Measurements from ENCODE around the gene KCNA5. TPM values are rescaled to one million over a fixed set of nuclear protein-coding genes. Genes with fewer than 3 reads are reported as not detected.

KCNA5 gene
- total RNA-seq, 2 donors from 2014 or later, result 0.68 TPM; not detected in 1

- H3K9me3 ChIP-seq, result no peaks in the 10 kb centered on the region
- intact Hi-C loops (cut with DNase I), result no loop called here
- no peaks in the 10 kb centered on the region for H3K4me1 ChIP-seq (replicated peaks)
- no peak overlapping the region for H3K27ac ChIP-seq
- no peak for DNase-seq (ENCODE audit: low spot score)
- peaks cover under 1% of the 10 kb centered on the region for H3K27me3 ChIP-seq (replicated peaks; ENCODE audit: insufficient read depth)
- 88% methylated on average over 9 of the region's 9 CpGs for WGBS
- H3K36me3 ChIP-seq, result no peaks in the 10 kb centered on the region
- no peak overlapping the region for H3K4me3 ChIP-seq
- TF ChIP-seq CTCF (IDR thresholded peaks at IDR 0.05) (no peak), POLR2AphosphoS5 (IDR thresholded peaks at IDR 0.05) (no peak), POLR2A (IDR thresholded peaks at IDR 0.05) (no peak)
These were observed 5.8 kb upstream of the KCNA5 start for GRCh38 chr12:5037795-5038357.

GRCh38 chr12:5038781-5039311 lies 4.8 kb upstream of the KCNA5 start:
- Histone ChIP-seq H3K4me1 (replicated peaks) (no peaks in the 10 kb centered on the region), H3K4me3 (no peak overlapping the region), H3K27ac (no peak overlapping the region), H3K9me3 (no peaks in the 10 kb centered on the region), H3K27me3 (replicated peaks; ENCODE audit: insufficient read depth) (peaks cover 4% of the 10 kb centered on the region), H3K36me3 (no peaks in the 10 kb centered on the region)
- intact Hi-C loops (cut with DNase I), result no loop called here
- WGBS, result 26% methylated on average over 4 of the region's 4 CpGs
- no peak for DNase-seq (ENCODE audit: low spot score)
- TF ChIP-seq POLR2A (IDR thresholded peaks at IDR 0.05) (no peak), POLR2AphosphoS5 (IDR thresholded peaks at IDR 0.05) (no peak), CTCF (IDR thresholded peaks at IDR 0.05) (no peak)

- TF ChIP-seq POLR2AphosphoS5 (IDR thresholded peaks at IDR 0.05) (no peak), CTCF (IDR thresholded peaks at IDR 0.05) (no peak), POLR2A (IDR thresholded peaks at IDR 0.05) (no peak)
- H3K36me3 ChIP-seq, result no peaks in the 10 kb centered on the region
- 74% methylated on average over 3 of the region's 3 CpGs for WGBS
- DNase-seq (ENCODE audit: low spot score), result no peak
- H3K9me3 ChIP-seq, result no peaks in the 10 kb centered on the region
- peaks cover 12% of the 10 kb centered on the region for H3K27me3 ChIP-seq (replicated peaks; ENCODE audit: insufficient read depth)
- no peaks in the 10 kb centered on the region for H3K4me1 ChIP-seq (replicated peaks)
- no peak overlapping the region for H3K27ac ChIP-seq
- intact Hi-C loops (cut with DNase I), result no loop called here
- no peak overlapping the region for H3K4me3 ChIP-seq
These were observed 3.9 kb upstream of the KCNA5 start for GRCh38 chr12:5039815-5040214.

- no peaks in the 10 kb centered on the region for H3K9me3 ChIP-seq
- H3K27me3 ChIP-seq (replicated peaks; ENCODE audit: insufficient read depth), result peaks cover 16% of the 10 kb centered on the region
- H3K36me3 ChIP-seq, result no peaks in the 10 kb centered on the region
- H3K4me1 ChIP-seq (replicated peaks), result no peaks in the 10 kb centered on the region
- no peak for TF ChIP-seq POLR2A (IDR thresholded peaks at IDR 0.05)
- TF ChIP-seq CTCF (IDR thresholded peaks at IDR 0.05), result no peak
- no peak for TF ChIP-seq POLR2AphosphoS5 (IDR thresholded peaks at IDR 0.05)
- no peak overlapping the region for H3K27ac ChIP-seq
- no peak for DNase-seq (ENCODE audit: low spot score)
- intact Hi-C loops (cut with DNase I), result no loop called here
- no peak overlapping the region for H3K4me3 ChIP-seq
- 63% methylated on average over 5 of the region's 5 CpGs for WGBS
These were observed 3.3 kb upstream of the KCNA5 start for GRCh38 chr12:5040368-5040767.
